GM12874 (cell line): Measurements from ENCODE around the gene SH3TC2.

Experiments used
- CTCF ChIP-seq: IDR thresholded peaks from 2 replicates; pipeline ENCODE4 v1.5.1; 2011; ENCODE audit warnings: low read depth, mild to moderate bottlenecking, control low read depth, low read length, moderate library complexity; ENCODE audit not compliant: insufficient read depth

SH3TC2 gene

GRCh38 chr5:149038336-149039080 lies 24.4 kb downstream of the SH3TC2 start:
- TF ChIP-seq CTCF: no peak

GRCh38 chr5:149037817-149038216 lies 25.0 kb downstream of the SH3TC2 start:
- TF ChIP-seq CTCF: no peak

DNA sequence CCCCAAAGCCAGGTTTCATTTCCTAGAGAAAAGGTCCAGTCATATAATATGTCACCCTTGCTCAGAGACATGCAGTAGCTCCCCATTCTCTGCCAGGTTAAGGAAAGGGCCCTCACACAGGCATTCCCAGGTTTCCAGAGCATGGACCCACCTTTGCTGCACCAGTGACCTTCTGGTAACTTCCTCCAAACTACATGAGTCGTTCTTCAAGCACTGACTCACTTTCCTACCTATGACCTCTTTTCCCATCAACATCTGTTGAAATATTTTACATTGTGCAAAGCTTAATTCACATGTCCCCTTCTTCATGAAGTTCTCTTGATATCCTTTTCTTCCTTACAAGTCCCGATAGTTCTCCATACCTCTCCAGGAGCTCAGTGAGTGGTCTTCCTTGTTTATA lies 25.9 kb downstream of the SH3TC2 start:
- no peak for TF ChIP-seq CTCF

DNA sequence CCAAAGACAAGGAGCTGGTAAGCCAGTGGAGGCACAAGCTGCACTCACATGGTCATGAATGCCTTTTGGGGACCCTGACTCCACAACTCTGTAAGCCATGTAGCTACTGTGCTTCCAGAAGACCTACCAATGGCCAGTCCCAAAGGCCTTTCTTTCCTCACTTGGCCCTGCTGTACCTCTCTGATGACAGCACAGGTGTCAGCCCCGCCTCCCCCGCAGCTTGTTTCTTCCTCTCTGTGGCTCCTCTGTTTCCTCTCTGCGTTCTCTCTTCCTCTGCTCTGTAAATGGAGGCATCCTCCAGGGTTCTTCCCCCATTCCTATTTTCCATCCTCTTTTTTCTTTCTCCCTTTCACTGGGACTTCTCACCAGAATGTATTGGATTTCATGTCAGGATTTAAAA lies 26.7 kb downstream of the SH3TC2 start:
- TF ChIP-seq CTCF: no peak

- TF ChIP-seq CTCF: peak; percentile 84
Measured at GRCh38 chr5:149035372-149035790, 27.5 kb downstream of the SH3TC2 start.

DNA sequence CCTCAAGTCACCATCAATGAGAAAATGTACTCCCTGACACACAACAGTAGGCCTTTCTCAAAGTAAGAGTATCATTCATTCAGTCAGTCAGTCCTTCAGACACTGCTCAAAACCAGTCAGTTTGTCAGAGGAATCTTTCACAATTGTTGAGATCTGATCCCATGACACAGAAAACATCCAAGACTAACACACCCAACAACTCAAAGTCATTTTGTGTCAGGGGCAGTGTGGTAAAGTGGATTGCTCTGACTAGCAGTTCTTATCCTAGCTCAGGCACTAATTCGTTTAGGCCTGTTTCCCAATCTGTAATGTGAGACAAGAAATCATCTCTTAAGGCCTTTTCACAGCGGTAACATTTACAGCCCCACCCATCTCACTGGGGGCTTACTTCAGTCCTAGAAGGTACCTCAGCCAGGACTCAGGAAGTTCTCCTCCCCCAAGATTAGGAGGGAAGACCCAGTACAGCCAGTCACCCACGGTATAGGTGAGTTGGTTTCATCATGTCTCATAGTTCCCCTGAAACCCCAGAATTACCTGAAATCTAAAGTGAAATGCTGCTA lies 31.9 kb downstream of the SH3TC2 start:
- TF ChIP-seq CTCF: no peak

GRCh38 chr5:149030392-149030791 lies 32.5 kb downstream of the SH3TC2 start:
- no peak for TF ChIP-seq CTCF
